Ovary (tissue), 1 donor: ENCODE measurements around the gene CDC34.

Experiments used
- EP300 ChIP-seq: sonication (generic); formaldehyde crosslinking; IDR thresholded peaks from one replicate; pipeline ENCODE4 v1.6.1; 2017; ENCODE audit warnings: antibody characterized with exemption
- POLR2A ChIP-seq: fragments of 450-650 bp; IDR thresholded peaks from one replicate; pipeline ENCODE4 v1.6.1; 2017; ENCODE audit warnings: antibody characterized with exemption, mild to moderate bottlenecking, moderate library complexity

DNA sequence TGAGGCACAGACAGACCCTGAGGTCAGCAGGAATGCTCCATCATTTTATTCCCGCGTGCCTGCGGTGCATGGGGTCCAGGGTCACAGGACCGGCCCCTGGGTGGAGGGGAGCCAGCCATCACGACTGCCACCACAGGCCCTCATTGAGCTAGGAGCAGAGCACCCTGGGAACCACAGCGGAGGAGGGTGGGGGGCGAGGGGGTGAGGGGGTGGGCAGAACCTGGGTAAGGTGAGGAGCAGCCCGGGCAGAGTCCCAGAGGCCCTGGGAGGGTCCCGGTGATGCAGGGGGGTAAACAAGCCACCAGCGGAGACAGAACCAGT, 36.5 kb upstream of the CDC34 start:
- TF ChIP-seq EP300 (no peak), POLR2A (no peak)
